NB4 (cell line): ENCODE results near the gene SLC26A1.

Source experiments
- CTCF ChIP-seq: IDR thresholded peaks from one replicate; pipeline ENCODE4 v1.5.1; 2012; ENCODE audit warnings: low read depth, low read length
- MAX ChIP-seq: IDR thresholded peaks from 2 replicates; pipeline ENCODE4 v1.6.1; 2011; ENCODE audit warnings: low read depth, low read length
- POLR2A ChIP-seq: IDR thresholded peaks from 2 replicates; pipeline ENCODE4 v1.6.1; 2011; ENCODE audit warnings: mild to moderate bottlenecking; ENCODE audit not compliant: insufficient read length; ENCODE audit errors: extremely low read depth

- TF ChIP-seq POLR2A (no peak), CTCF (no peak), MAX (no peak)
These were observed 2.3 kb downstream of the SLC26A1 start for GRCh38 chr4:990746-991367.
